ENCODE results near the gene SH3RF2. TPM values are rescaled to one million over a fixed set of nuclear protein-coding genes. Genes with fewer than 3 reads are reported as not detected.
"Not testable (repeated sequence)": the region's sequence is repeated elsewhere in the genome, so short reads cannot be mapped to it uniquely, and the experiment has no call there.

Gene SH3RF2
- total and polyA plus RNA-seq, 4 donors, result 3.1 to 12.9 (median 4.1) TPM

- H3K9me3 ChIP-seq (ENCODE audit: control insufficient read depth, low read length); H3K27ac ChIP-seq (ENCODE audit: low read depth in 1 of 2, low read length in 2 of 2); ATAC-seq (ENCODE audit: low FRiP score); intact Hi-C loops (cut with DNase I); H3K4me1 ChIP-seq (ENCODE audit: control insufficient read depth in 1 of 2, insufficient read depth in 2 of 2, low read length in 2 of 2); DNase-seq; H3K4me3 ChIP-seq (ENCODE audit: low read length in 2 of 2); H3K27me3 ChIP-seq (ENCODE audit: control insufficient read depth in 1 of 2, insufficient read depth in 2 of 2, low read length in 1 of 2); H3K36me3 ChIP-seq (ENCODE audit: control insufficient read depth in 1 of 2, insufficient read depth in 2 of 2, low read length in 1 of 2): not testable (repeated sequence)
- 90 to 95% methylated on average over 9 of the region's 9 CpGs for whole genome bisulfite sequencing, 2 donors
Measured at GRCh38 chr5:145964008-145964407, 27.6 kb downstream of the SH3RF2 start.

DNA sequence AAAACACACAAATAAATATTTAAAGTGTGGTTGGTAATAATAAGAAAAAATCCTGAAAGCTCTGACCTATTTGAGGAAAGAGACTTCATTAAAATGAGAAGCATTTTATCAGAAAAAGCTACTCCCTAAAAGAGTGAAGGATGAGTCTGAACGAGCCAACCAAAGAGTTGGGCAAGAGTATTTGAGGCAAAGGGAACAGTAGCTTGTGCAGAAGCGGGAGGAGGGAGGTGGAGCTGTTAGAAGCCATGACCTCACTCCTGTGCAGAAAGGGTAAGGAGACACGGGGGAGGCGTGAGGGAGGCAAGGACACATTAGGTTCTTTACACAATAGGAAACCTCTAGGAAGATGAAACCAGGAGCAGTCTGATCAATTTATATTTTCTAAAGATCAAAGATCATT lies 29.4 kb downstream of the SH3RF2 start:
- 75 to 77% methylated on average over 4 of the region's 4 CpGs for WGBS, 2 donors
- no peaks in the 10 kb centered on the region for H3K36me3 ChIP-seq (ENCODE audit: control insufficient read depth in 1 of 2, insufficient read depth in 2 of 2, low read length in 1 of 2)
- no peak overlapping the region for H3K27ac ChIP-seq (ENCODE audit: low read depth in 1 of 2, low read length in 2 of 2)
- H3K4me3 ChIP-seq (ENCODE audit: low read length in 2 of 2), result no peak overlapping the region
- no peaks in the 10 kb centered on the region for H3K27me3 ChIP-seq (ENCODE audit: control insufficient read depth in 1 of 2, insufficient read depth in 2 of 2, low read length in 1 of 2)
- DNase-seq, result no peak
- H3K9me3 ChIP-seq (ENCODE audit: control insufficient read depth, low read length), result no peaks in the 10 kb centered on the region
- H3K4me1 ChIP-seq (ENCODE audit: control insufficient read depth in 1 of 2, insufficient read depth in 2 of 2, low read length in 2 of 2), result no peaks in the 10 kb centered on the region
- no peak for ATAC-seq (ENCODE audit: low FRiP score)
- intact Hi-C loops (cut with DNase I), result no loop called here

- 84 to 90% methylated on average over 2 of the region's 2 CpGs for WGBS, 2 donors
- no peak for ATAC-seq (ENCODE audit: low FRiP score)
- intact Hi-C loops (cut with DNase I), result no loop called here
Measured at GRCh38 chr5:145967296-145967695, 30.9 kb downstream of the SH3RF2 start.

DNA sequence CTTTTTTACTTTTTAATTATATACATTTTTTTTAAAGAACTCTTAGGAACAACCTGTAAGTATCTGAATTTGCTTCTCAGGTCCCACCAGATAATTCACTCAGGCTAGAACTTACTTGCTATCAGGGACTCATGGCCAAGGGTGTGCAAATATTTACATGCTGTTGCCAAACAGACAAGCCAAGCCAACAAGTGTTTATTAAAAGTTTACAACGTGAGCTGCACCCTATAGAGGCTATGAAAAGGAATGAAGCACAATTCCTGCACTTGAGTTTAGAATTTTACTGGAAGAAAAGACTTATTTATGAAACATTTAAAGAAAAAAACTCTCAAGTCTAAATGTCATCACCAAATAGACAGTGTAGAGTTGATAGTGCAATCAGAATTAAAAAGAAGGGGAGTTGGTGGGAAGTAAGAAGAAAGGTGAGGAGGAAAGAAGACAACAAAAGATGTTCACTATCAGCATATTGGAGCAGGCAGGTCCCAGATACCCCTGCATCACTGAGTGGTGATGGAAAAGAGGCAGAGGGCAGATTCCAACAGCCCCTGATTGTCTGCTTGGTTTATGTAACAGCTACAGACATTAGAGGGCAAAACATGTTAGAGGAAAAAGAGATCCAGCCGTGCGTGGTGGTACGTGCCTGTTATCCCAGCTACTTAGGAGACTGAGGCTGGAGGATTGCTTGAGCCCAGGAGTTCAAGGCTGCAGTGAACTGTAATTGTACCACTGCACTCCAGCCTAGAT lies 32.8 kb downstream of the SH3RF2 start:
- Histone ChIP-seq H3K4me3 (ENCODE audit: low read length in 2 of 2) (no peak overlapping the region), H3K27ac (ENCODE audit: low read depth in 1 of 2, low read length in 2 of 2) (no peak overlapping the region), H3K9me3 (ENCODE audit: control insufficient read depth, low read length) (no peaks in the 10 kb centered on the region), H3K4me1 (ENCODE audit: control insufficient read depth in 1 of 2, insufficient read depth in 2 of 2, low read length in 2 of 2) (no peaks in the 10 kb centered on the region), H3K27me3 (ENCODE audit: control insufficient read depth in 1 of 2, insufficient read depth in 2 of 2, low read length in 1 of 2) (no peaks in the 10 kb centered on the region), H3K36me3 (ENCODE audit: control insufficient read depth in 1 of 2, insufficient read depth in 2 of 2, low read length in 1 of 2) (no peaks in the 10 kb centered on the region)
- intact Hi-C loops (cut with DNase I), result no loop called here
- no peak for DNase-seq
- no peak for ATAC-seq (ENCODE audit: low FRiP score)
- whole genome bisulfite sequencing, 2 donors, result 77 to 78% methylated on average over 4 of the region's 4 CpGs

More at GRCh38 chr5:145967296-145967695, 30.9 kb downstream of the SH3RF2 start:
- Histone ChIP-seq H3K4me3 (ENCODE audit: low read length in 2 of 2) (no peak overlapping the region), H3K27ac (ENCODE audit: low read depth in 1 of 2, low read length in 2 of 2) (no peak overlapping the region), H3K4me1 (ENCODE audit: control insufficient read depth in 1 of 2, insufficient read depth in 2 of 2, low read length in 2 of 2) (no peaks in the 10 kb centered on the region), H3K9me3 (ENCODE audit: control insufficient read depth, low read length) (no peaks in the 10 kb centered on the region), H3K36me3 (ENCODE audit: control insufficient read depth in 1 of 2, insufficient read depth in 2 of 2, low read length in 1 of 2) (no peaks in the 10 kb centered on the region), H3K27me3 (ENCODE audit: control insufficient read depth in 1 of 2, insufficient read depth in 2 of 2, low read length in 1 of 2) (no peaks in the 10 kb centered on the region)
- no peak for DNase-seq

- no peak overlapping the region for H3K4me3 ChIP-seq (ENCODE audit: low read length in 2 of 2)
- WGBS, 2 donors, result 88 to 91% methylated on average over 2 of the region's 2 CpGs
- no peaks in the 10 kb centered on the region for H3K27me3 ChIP-seq (ENCODE audit: control insufficient read depth in 1 of 2, insufficient read depth in 2 of 2, low read length in 1 of 2)
- H3K27ac ChIP-seq (ENCODE audit: low read depth in 1 of 2, low read length in 2 of 2), result no peak overlapping the region
- H3K36me3 ChIP-seq (ENCODE audit: control insufficient read depth in 1 of 2, insufficient read depth in 2 of 2, low read length in 1 of 2), result no peaks in the 10 kb centered on the region
- H3K4me1 ChIP-seq (ENCODE audit: control insufficient read depth in 1 of 2, insufficient read depth in 2 of 2, low read length in 2 of 2), result no peaks in the 10 kb centered on the region
- intact Hi-C loops (cut with DNase I), result no loop called here
- no peak for ATAC-seq (ENCODE audit: low FRiP score)
- DNase-seq, result no peak
- H3K9me3 ChIP-seq (ENCODE audit: control insufficient read depth, low read length), result no peaks in the 10 kb centered on the region
Measured at GRCh38 chr5:145969714-145970092, 33.3 kb downstream of the SH3RF2 start.

DNA sequence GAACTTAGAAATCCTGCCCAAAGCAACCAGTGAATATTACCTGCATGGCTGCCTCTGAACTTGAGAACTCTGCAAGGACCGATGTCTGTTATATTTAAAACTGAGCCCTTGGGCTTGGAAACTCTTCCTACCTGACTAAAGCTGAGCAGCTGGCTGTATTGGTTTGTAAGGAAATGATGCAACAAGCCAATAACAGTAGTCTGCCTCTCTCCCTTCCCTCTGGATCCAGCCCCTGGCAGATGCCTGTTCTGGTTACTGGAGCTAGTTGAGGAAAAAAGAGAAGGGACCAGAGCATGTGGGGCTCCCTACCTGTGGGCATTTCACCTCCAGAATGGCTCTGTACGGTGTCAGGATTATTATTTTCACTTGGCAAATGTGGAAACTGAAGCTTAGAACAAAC lies 34.7 kb downstream of the SH3RF2 start:
- Histone ChIP-seq H3K4me3 (ENCODE audit: low read length in 2 of 2) (no peak overlapping the region), H3K27ac (ENCODE audit: low read depth in 1 of 2, low read length in 2 of 2) (no peak overlapping the region), H3K9me3 (ENCODE audit: control insufficient read depth, low read length) (no peaks in the 10 kb centered on the region), H3K4me1 (ENCODE audit: control insufficient read depth in 1 of 2, insufficient read depth in 2 of 2, low read length in 2 of 2) (peaks cover 3 to 5% of the 10 kb centered on the region in 2 donors), H3K27me3 (ENCODE audit: control insufficient read depth in 1 of 2, insufficient read depth in 2 of 2, low read length in 1 of 2) (no peaks in the 10 kb centered on the region), H3K36me3 (ENCODE audit: control insufficient read depth in 1 of 2, insufficient read depth in 2 of 2, low read length in 1 of 2) (no peaks in the 10 kb centered on the region)
- intact Hi-C loops (cut with DNase I), result no loop called here
- ATAC-seq (ENCODE audit: low FRiP score) (no peak), DNase-seq (no peak)
- WGBS, 2 donors, result 85 to 91% methylated on average over 2 of the region's 2 CpGs

DNA sequence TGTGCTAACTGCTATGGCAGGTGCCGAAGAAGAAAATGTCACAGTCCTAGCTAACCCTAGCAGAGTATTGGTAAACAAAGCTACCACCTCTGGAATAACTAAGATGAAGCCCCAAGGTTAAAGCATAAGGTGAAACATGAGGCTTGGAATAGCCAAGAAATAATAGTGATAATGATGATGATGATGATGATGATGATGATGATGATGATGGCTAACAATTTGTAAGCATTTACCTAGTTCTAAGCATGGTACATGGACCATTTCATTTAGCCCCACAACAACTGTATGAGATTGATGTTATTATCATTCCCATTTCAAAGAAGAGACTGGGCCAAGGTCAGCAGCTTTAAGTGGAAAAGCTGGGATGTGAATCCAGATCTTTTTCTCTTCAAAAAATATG lies 35.3 kb downstream of the SH3RF2 start:
- intact Hi-C loops (cut with DNase I), result no loop called here
- ATAC-seq (ENCODE audit: low FRiP score) (no peak), DNase-seq (no peak)
- H3K4me1 ChIP-seq (ENCODE audit: control insufficient read depth in 1 of 2, insufficient read depth in 2 of 2, low read length in 2 of 2), result peaks cover 3 to 7% of the 10 kb centered on the region in 2 donors
- WGBS, 2 donors, result 97 to 100% methylated on average over 1 of the region's 1 CpG
- H3K9me3 ChIP-seq (ENCODE audit: control insufficient read depth, low read length), result no peaks in the 10 kb centered on the region
- H3K4me3 ChIP-seq (ENCODE audit: low read length in 2 of 2), result no peak overlapping the region
- H3K27ac ChIP-seq (ENCODE audit: low read depth in 1 of 2, low read length in 2 of 2), result no peak overlapping the region
- H3K27me3 ChIP-seq (ENCODE audit: control insufficient read depth in 1 of 2, insufficient read depth in 2 of 2, low read length in 1 of 2), result no peaks in the 10 kb centered on the region
- no peaks in the 10 kb centered on the region for H3K36me3 ChIP-seq (ENCODE audit: control insufficient read depth in 1 of 2, insufficient read depth in 2 of 2, low read length in 1 of 2)

DNA sequence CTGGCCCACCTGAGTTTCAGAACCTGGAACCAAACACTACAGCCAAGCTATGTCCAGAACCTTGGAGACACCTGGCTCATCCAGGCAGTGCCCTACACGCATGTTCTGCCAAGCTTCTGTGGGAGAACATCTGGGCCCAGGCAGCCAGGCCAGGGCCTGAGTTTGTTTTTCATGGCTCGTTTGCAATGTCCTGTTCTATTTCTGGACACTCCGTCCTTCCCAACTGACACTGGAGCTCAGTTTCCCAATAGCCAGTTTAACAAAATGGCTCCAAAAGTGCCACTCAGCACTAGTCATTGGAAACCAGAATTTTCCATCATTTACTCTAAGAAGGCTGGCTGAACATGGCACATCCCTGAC lies 38.6 kb downstream of the SH3RF2 start:
- Histone ChIP-seq H3K4me1 (ENCODE audit: control insufficient read depth in 1 of 2, insufficient read depth in 2 of 2, low read length in 2 of 2) (peaks cover 7% of the 10 kb centered on the region in 2 donors), H3K9me3 (ENCODE audit: control insufficient read depth, low read length) (no peaks in the 10 kb centered on the region), H3K36me3 (ENCODE audit: control insufficient read depth in 1 of 2, insufficient read depth in 2 of 2, low read length in 1 of 2) (no peaks in the 10 kb centered on the region), H3K27me3 (ENCODE audit: control insufficient read depth in 1 of 2, insufficient read depth in 2 of 2, low read length in 1 of 2) (no peaks in the 10 kb centered on the region), H3K4me3 (ENCODE audit: low read length in 2 of 2) (no peak overlapping the region), H3K27ac (ENCODE audit: low read depth in 1 of 2, low read length in 2 of 2) (peak overlapping the region in 1 of 2 donors; percentile 98)
- intact Hi-C loops (cut with DNase I), result loop anchor here in 1 of 2 donors (5.0 kb wide), 1 partner anchor 38 kb away; the partner anchor contains the start of gene SH3RF2
- ATAC-seq (ENCODE audit: low FRiP score) (peak; percentile 61), DNase-seq (peak; percentile 58 to 77)
- 4% methylated on average over 3 of the region's 3 CpGs for WGBS, 2 donors

GRCh38 chr5:145975361-145976066 lies 39.1 kb downstream of the SH3RF2 start:
- no peak overlapping the region for H3K4me3 ChIP-seq (ENCODE audit: low read length in 2 of 2)
- H3K27ac ChIP-seq (ENCODE audit: low read depth in 1 of 2, low read length in 2 of 2), result peak overlapping the region; percentile 32 to 98
- intact Hi-C loops (cut with DNase I), result loop anchor here in 1 of 2 donors (5.0 kb wide), 1 partner anchor 38 kb away; the partner anchor contains the start of gene SH3RF2
- no peaks in the 10 kb centered on the region for H3K36me3 ChIP-seq (ENCODE audit: control insufficient read depth in 1 of 2, insufficient read depth in 2 of 2, low read length in 1 of 2)
- 28 to 30% methylated on average over 3 of the region's 3 CpGs for WGBS, 2 donors
- H3K27me3 ChIP-seq (ENCODE audit: control insufficient read depth in 1 of 2, insufficient read depth in 2 of 2, low read length in 1 of 2), result no peaks in the 10 kb centered on the region
- H3K4me1 ChIP-seq (ENCODE audit: control insufficient read depth in 1 of 2, insufficient read depth in 2 of 2, low read length in 2 of 2), result peaks cover 7% of the 10 kb centered on the region in 2 donors
- ATAC-seq (ENCODE audit: low FRiP score) (peak; percentile 58), DNase-seq (peak in 1 of 2 donors; percentile 58)
- H3K9me3 ChIP-seq (ENCODE audit: control insufficient read depth, low read length), result no peaks in the 10 kb centered on the region
